ENCODE data around the gene ZNF586. TPM values are rescaled to one million over a fixed set of nuclear protein-coding genes. Genes with fewer than 3 reads are reported as not detected.
A peak's percentile ranks its signal among the peaks of the same experiment; 100 is the strongest.

The ZNF586 gene
- total RNA-seq, 4 donors from 2014 or later = 11.8 to 16.6 (median 13.0) TPM

GRCh38 chr19:57813919-57814504 lies 44.5 kb downstream of the ZNF586 start:
- no peak for DNase-seq (ENCODE audit: extremely low spot score)
- Histone ChIP-seq H3K4me3 (peak overlapping the region; percentile 63 to 86 (median 76)), H3K36me3 (peaks cover 3 to 36% (median 25%) of the 10 kb centered on the region in 4 donors), H3K4me1 (peaks cover 6 to 29% (median 23%) of the 10 kb centered on the region in 4 donors), H3K9me3 (no peaks in the 10 kb centered on the region), H3K27ac (replicated peaks in 1 of 4) (peak overlapping the region; percentile 72 to 79 (median 76)), H3K27me3 (no peaks in the 10 kb centered on the region)
- no peak for TF ChIP-seq POLR2AphosphoS5 (IDR thresholded peaks at IDR 0.05)
- no peak for TF ChIP-seq EP300 (IDR thresholded peaks at IDR 0.05)
- TF ChIP-seq POLR2A (IDR thresholded peaks at IDR 0.05; ENCODE audit: low read depth) = no peak
- TF ChIP-seq CTCF (IDR thresholded peaks at IDR 0.05) = no peak
- intact Hi-C loops (cut with DNase I) = loop anchor here (10.0 kb wide), 1 partner anchor 69 kb away; the partner anchor contains the start of gene ZNF776
- 30% methylated on average over 13 of the region's 13 CpGs for WGBS

DNA sequence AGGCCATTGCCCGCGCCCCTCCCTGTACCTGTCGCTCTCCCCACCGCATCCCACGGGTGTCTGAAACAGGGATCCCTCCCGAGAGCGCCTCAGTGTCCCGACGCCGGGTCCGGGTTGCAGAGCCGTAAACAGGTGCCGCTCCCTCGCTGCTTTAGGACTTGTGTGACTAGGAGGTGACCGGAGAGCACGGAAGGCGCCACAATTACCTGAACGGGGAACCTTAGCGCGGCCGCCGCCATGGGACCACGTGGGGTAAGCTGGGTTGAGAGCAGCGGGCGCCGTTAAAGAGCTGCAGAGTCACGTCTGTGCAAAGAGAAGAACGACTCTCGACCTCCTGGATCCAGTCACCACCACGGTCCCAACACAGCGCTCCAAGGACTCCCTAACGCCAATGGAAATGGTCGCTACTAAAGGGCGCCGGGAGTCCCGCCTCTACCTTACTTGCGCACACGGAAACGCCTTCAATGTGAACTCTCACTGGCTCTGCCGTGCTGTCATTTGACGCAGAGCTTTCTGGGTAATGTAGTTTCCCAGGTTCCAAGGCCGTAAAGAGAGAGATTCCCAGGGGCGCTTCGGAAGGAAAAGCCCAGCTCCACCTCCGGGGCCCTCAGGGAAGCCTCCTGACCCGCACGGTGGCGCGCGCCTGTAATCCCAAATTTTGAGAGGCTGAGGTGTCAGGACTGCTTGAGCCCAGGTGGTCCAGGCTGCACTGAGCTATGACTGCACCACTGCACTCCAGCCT lies 45.2 kb downstream of the ZNF586 start, which contains the start of gene ZNF552:
ZNF552 (minus strand) TSS at position 409 of the 742 bp plus-strand sequence; CDS start at position 239, 170 bp downstream.
- DNase-seq (ENCODE audit: extremely low spot score) = peak; percentile 93
- no peaks in the 10 kb centered on the region for H3K27me3 ChIP-seq
- H3K4me1 ChIP-seq = peaks cover 6 to 31% (median 24%) of the 10 kb centered on the region in 4 donors
- intact Hi-C loops (cut with DNase I) = loop anchor here (10.0 kb wide), 1 partner anchor 70 kb away; the partner anchor contains the start of gene ZNF776
- no peaks in the 10 kb centered on the region for H3K9me3 ChIP-seq
- H3K4me3 ChIP-seq = peak within 1 kb of the TSS; percentile 63 to 86 (median 76)
- TF ChIP-seq CTCF (IDR thresholded peaks at IDR 0.05) (no peak), POLR2A (IDR thresholded peaks at IDR 0.05; ENCODE audit: low read depth) (no peak), POLR2AphosphoS5 (IDR thresholded peaks at IDR 0.05) (peak; percentile 89 to 93), EP300 (IDR thresholded peaks at IDR 0.05) (no peak)
- WGBS = under 1% methylated on average over 35 of the region's 50 CpGs
- H3K36me3 ChIP-seq = peaks cover 3 to 29% (median 18%) of the 10 kb centered on the region in 4 donors
- H3K27ac ChIP-seq (replicated peaks in 1 of 4) = peak within 1 kb of the TSS; percentile 72 to 79 (median 76)

DNA sequence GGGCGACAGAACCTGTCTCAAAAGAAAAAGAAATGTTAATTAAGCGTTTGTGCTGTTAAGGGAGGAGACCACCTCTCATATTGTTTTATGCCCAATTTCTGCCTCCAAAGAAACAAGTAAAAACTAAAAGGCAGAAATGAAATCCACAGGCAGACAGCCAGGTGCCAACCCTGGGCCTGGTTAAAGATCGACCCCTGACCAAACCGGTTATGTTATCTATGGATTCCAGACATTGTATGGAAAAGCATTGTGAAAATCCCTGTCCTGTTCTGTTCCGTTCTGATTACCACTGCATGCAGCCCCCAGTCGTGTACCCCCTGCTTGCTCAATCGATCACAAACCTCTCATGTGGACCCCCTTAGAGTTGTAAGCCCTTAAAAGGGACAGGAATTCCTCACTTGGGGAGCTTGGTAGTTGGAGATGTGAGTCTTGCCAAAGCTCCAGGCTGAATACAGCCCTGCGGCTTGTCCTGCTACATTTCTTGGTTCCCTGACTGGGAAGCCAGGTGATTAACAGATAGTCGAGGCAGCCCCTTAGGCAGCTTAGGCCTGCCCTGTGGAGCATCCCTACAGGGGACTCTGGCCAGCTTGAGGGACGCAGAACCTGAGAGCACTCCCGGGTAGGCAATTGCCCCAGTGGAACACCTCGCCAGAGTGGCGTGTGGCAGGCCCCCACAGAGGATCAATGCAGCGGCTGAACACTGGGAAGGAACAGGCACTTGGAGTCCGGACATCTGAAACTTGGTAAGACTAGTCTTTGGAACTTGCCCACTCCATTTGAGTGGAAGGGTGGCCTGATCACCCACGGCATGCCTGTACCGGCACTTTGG lies 46.0 kb downstream of the ZNF586 start:
- H3K4me1 ChIP-seq = peaks cover 11 to 37% (median 29%) of the 10 kb centered on the region in 4 donors
- peak overlapping the region; percentile 72 to 79 (median 76) for H3K27ac ChIP-seq (replicated peaks in 1 of 4)
- 89% methylated on average over 16 of the region's 17 CpGs for WGBS
- peak overlapping the region; percentile 63 to 86 (median 76) for H3K4me3 ChIP-seq
- intact Hi-C loops (cut with DNase I) = loop anchor here (10.0 kb wide), 1 partner anchor 71 kb away; the partner anchor contains the start of gene ZNF776
- H3K9me3 ChIP-seq = no peaks in the 10 kb centered on the region
- no peak for DNase-seq (ENCODE audit: extremely low spot score)
- H3K27me3 ChIP-seq = no peaks in the 10 kb centered on the region
- TF ChIP-seq EP300 (IDR thresholded peaks at IDR 0.05) (no peak), POLR2AphosphoS5 (IDR thresholded peaks at IDR 0.05) (no peak), POLR2A (IDR thresholded peaks at IDR 0.05; ENCODE audit: low read depth) (no peak), CTCF (IDR thresholded peaks at IDR 0.05) (no peak)
- H3K36me3 ChIP-seq = peaks cover 3 to 21% (median 12%) of the 10 kb centered on the region in 4 donors

- H3K4me3 ChIP-seq = no peak overlapping the region
- WGBS = 82% methylated on average over 7 of the region's 7 CpGs
- no peak overlapping the region for H3K27ac ChIP-seq (replicated peaks in 1 of 4)
- H3K27me3 ChIP-seq = no peaks in the 10 kb centered on the region
- no peak for DNase-seq (ENCODE audit: extremely low spot score)
- intact Hi-C loops (cut with DNase I) = loop anchor here (10.0 kb wide), 1 partner anchor 72 kb away; the partner anchor contains the start of gene ZNF776
- no peak for TF ChIP-seq CTCF (IDR thresholded peaks at IDR 0.05)
- no peak for TF ChIP-seq POLR2AphosphoS5 (IDR thresholded peaks at IDR 0.05)
- TF ChIP-seq POLR2A (IDR thresholded peaks at IDR 0.05; ENCODE audit: low read depth) = no peak
- TF ChIP-seq EP300 (IDR thresholded peaks at IDR 0.05) = no peak
- peaks cover 0 to 11% (median 5%) of the 10 kb centered on the region in 4 donors for H3K36me3 ChIP-seq
- H3K9me3 ChIP-seq = no peaks in the 10 kb centered on the region
- peaks cover 16 to 44% (median 36%) of the 10 kb centered on the region in 4 donors for H3K4me1 ChIP-seq
Measured at GRCh38 chr19:57816652-57817051, 47.2 kb downstream of the ZNF586 start.

Measured in esophagus muscularis mucosa (tissue), 4 donors.